ENCODE results near the gene WT1.

Gene WT1

DNA sequence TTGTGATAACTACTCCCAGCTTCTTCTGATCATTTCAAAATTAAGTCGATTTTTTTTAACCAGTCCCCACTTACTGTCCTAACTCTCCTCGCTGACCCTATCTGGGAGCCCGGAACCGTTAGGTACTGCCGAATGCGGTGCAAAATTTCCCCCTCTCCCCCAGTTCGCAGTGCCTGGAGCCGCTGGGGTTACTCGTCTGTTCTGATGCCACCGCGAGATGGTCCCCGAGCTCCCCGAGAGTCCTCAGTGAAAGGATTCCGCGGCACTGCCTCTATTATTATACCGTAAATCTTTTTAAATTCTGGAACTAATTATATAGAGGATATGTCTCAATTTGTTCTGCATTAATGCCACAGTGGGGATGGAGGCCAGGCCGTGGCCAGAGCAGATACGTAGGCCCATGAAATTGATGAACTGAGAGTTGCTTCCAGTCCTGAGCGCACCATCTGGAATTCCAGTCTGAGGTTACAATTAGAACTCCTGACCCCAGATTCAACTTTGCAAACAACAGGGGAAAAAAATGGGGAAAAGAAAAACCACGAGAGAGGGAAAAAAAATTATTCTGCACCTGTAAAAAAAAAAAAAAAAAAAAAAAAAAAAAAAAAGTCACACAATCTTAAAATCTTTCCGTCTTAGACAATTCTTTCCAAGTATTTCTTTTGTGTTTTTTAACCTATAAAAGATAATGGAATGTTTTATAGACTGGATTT is 4.3 kb upstream of the WT1 start:
- no peak overlapping the region for H3K4me3 ChIP-seq (ENCODE audit: low read length)
- DNase-seq (ENCODE audit: low read depth): no peak
- no peak for TF ChIP-seq CTCF (IDR thresholded peaks at IDR 0.05; ENCODE audit: insufficient read depth, low read depth, low read length, missing control alignments)

- no peak for TF ChIP-seq CTCF (IDR thresholded peaks at IDR 0.05; ENCODE audit: insufficient read depth, low read depth, low read length, missing control alignments)
- H3K4me3 ChIP-seq (ENCODE audit: low read length): no peak overlapping the region
- no peak for DNase-seq (ENCODE audit: low read depth)
Measured at GRCh38 chr11:32438866-32439489, 3.6 kb upstream of the WT1 start.

- no peak for TF ChIP-seq CTCF (IDR thresholded peaks at IDR 0.05; ENCODE audit: insufficient read depth, low read depth, low read length, missing control alignments)
- DNase-seq (ENCODE audit: low read depth): no peak
- no peak overlapping the region for H3K4me3 ChIP-seq (ENCODE audit: low read length)
Measured at GRCh38 chr11:32438346-32438865, 3.1 kb upstream of the WT1 start.

DNA sequence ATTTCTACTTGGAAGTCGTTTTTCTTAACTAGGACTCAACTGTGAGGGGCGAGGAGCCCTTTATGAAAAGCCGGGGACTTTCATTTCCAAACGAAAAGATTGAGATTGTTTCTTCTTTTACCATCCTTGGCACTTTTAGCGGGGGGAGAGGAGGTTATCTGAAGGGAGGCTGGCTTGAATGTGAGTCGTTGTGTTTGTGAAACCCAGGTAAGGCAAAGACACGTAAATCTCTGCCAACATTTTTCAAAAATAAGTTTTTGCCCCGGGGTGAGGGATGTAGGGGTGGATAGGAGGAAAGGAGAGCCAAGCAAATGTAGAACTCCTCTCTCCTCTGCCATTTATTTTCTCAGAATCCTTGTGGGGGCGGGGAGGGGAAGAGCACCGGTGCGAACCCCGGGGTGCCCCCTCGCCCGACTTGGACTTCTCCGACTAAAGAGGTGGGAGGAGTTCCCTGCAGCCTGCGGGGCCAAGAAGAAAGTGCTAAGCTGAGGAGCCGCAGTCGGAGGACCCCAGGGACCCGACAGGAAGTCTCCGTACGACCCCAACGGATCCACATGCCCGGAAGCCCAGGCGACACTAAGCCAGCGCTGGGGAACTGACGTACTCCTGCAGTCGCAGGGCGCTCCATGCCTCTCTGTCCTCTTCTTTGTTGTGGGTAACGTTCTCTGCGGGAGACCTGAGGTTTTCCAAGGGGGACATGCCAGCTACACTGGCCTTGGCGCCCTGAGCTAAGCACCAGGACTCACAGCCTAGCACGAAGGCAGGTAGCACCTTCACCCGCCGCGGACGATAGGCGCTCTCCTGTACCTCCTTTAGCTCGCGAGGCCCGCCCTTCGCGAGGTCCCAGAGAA is 2.4 kb upstream of the WT1 start:
- TF ChIP-seq CTCF (IDR thresholded peaks at IDR 0.05; ENCODE audit: insufficient read depth, low read depth, low read length, missing control alignments): no peak
- DNase-seq (ENCODE audit: low read depth): no peak
- H3K4me3 ChIP-seq (ENCODE audit: low read length): no peak overlapping the region

DNA sequence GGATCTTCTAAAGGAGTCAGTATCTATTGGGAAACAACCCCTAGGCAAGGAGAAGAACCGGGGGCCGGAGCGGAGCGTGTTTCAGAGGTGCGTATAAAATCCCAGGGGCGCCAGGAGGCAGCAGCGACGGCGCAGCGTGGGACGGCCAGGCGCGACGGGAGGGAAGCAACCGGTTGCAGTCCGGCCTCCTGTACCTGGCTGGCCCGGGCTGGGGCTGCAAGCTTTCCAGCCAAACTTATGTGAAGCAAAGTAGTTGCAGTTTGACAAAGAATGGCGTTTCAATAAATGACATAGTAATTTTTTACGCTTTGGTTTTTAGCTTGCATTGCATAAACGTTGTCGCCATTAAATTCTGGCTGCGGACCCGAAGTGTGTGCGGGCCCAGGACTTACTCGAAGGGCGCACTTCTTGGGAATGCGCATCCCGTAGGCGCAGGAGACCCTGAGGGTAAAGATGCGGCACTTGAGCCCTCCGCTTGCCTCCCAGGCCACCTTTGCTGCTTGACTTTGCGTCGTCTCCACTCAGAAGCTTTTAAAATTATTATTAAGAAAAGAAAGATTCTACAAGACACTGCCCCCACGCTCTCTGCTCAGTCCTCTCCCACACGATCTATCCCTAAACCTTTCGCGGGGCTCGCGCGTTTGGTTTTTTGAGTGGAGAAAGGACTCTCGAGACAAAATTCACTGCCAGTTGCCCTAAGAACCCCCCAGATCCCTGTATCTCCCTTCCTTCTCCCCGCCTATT is 1.6 kb upstream of the WT1 start:
- no peak for TF ChIP-seq CTCF (IDR thresholded peaks at IDR 0.05; ENCODE audit: insufficient read depth, low read depth, low read length, missing control alignments)
- DNase-seq (ENCODE audit: low read depth): no peak
- no peak overlapping the region for H3K4me3 ChIP-seq (ENCODE audit: low read length)

GRCh38 chr11:32435942-32436750 is 807 bp upstream of the WT1 start:
- no peak for TF ChIP-seq CTCF (IDR thresholded peaks at IDR 0.05; ENCODE audit: insufficient read depth, low read depth, low read length, missing control alignments)
- no peak for DNase-seq (ENCODE audit: low read depth)
- H3K4me3 ChIP-seq (ENCODE audit: low read length): no peak overlapping the region

Measured in epithelial cell of esophagus (primary cell).